ENCODE measurements around the gene STOML3.

STOML3 gene

GRCh38 chr13:39035204-39035603 lies 44.6 kb upstream of the STOML3 start:
- Histone ChIP-seq H3K4me3 (ENCODE audit: insufficient read depth in 1 of 2, low read depth in 1 of 2, low read length in 2 of 2) (peak overlapping the region in 1 of 2 experiments; percentile 98), H3K9me3 (ENCODE audit: control insufficient read depth, low read length) (no peaks in the 10 kb centered on the region), H2AFZ (ENCODE audit: low read depth, low read length) (no peak overlapping the region), H3K79me1 (replicated peaks; ENCODE audit: low read length, poor library complexity, severe bottlenecking) (peaks cover 16% of the 10 kb centered on the region), H2BK15ac (ENCODE audit: low read depth, poor library complexity, severe bottlenecking) (no peak overlapping the region), H3K27ac (ENCODE audit: low read length, poor library complexity, severe bottlenecking) (no peak overlapping the region), H3K4me1 (ENCODE audit: control insufficient read depth, insufficient read depth, low read depth, low read length) (peaks cover 2% of the 10 kb centered on the region), H4K8ac (ENCODE audit: low read length) (no peak overlapping the region), H2BK120ac (ENCODE audit: low read depth, low read length) (no peak overlapping the region), H3K36me3 (ENCODE audit: control insufficient read depth in 1 of 2, insufficient read depth in 2 of 2, low read depth in 1 of 2, low read length in 2 of 2) (peaks cover 0 to 8% of the 10 kb centered on the region in 2 experiments), H3K4me2 (ENCODE audit: low read length, poor library complexity, severe bottlenecking) (peak overlapping the region; percentile 63), H3K23ac (ENCODE audit: low read length in 2 of 2) (no peak overlapping the region), H3K27me3 (ENCODE audit: control insufficient read depth in 1 of 2, insufficient read depth in 1 of 2, low read length in 2 of 2) (no peaks in the 10 kb centered on the region), H3K9ac (ENCODE audit: low read length) (peak overlapping the region; percentile 92), H2AK5ac (ENCODE audit: low read length, severe bottlenecking) (no peak overlapping the region), H2BK12ac (ENCODE audit: low read length in 2 of 2) (no peak overlapping the region), H3K18ac (ENCODE audit: low read depth in 1 of 2, low read length in 2 of 2) (no peak overlapping the region), H3K4ac (ENCODE audit: low read depth in 1 of 2, low read length in 2 of 2) (no peak overlapping the region), H3K14ac (ENCODE audit: low read length in 2 of 2) (no peak overlapping the region), H2BK5ac (ENCODE audit: low read depth, low read length, poor library complexity, severe bottlenecking) (no peak overlapping the region), H4K91ac (ENCODE audit: low read length) (no peak overlapping the region)
- WGBS: 52% methylated on average over 2 of the region's 2 CpGs
- DNase-seq: no peak

- Histone ChIP-seq H3K23ac (ENCODE audit: low read length in 2 of 2) (no peak overlapping the region), H3K14ac (ENCODE audit: low read length in 2 of 2) (no peak overlapping the region), H3K4me3 (ENCODE audit: insufficient read depth in 1 of 2, low read depth in 1 of 2, low read length in 2 of 2) (no peak overlapping the region), H2AFZ (ENCODE audit: low read depth, low read length) (no peak overlapping the region), H4K8ac (ENCODE audit: low read length) (no peak overlapping the region), H3K79me1 (replicated peaks; ENCODE audit: low read length, poor library complexity, severe bottlenecking) (peaks cover 16% of the 10 kb centered on the region), H3K4me2 (ENCODE audit: low read length, poor library complexity, severe bottlenecking) (no peak overlapping the region), H3K4me1 (ENCODE audit: control insufficient read depth, insufficient read depth, low read depth, low read length) (peaks cover 2% of the 10 kb centered on the region), H3K27me3 (ENCODE audit: control insufficient read depth in 1 of 2, insufficient read depth in 1 of 2, low read length in 2 of 2) (no peaks in the 10 kb centered on the region), H3K4ac (ENCODE audit: low read depth in 1 of 2, low read length in 2 of 2) (no peak overlapping the region), H3K27ac (ENCODE audit: low read length, poor library complexity, severe bottlenecking) (no peak overlapping the region), H3K9me3 (ENCODE audit: control insufficient read depth, low read length) (no peaks in the 10 kb centered on the region), H3K9ac (ENCODE audit: low read length) (no peak overlapping the region), H4K91ac (ENCODE audit: low read length) (no peak overlapping the region), H2BK5ac (ENCODE audit: low read depth, low read length, poor library complexity, severe bottlenecking) (no peak overlapping the region), H3K18ac (ENCODE audit: low read depth in 1 of 2, low read length in 2 of 2) (no peak overlapping the region), H2BK120ac (ENCODE audit: low read depth, low read length) (no peak overlapping the region), H2BK15ac (ENCODE audit: low read depth, poor library complexity, severe bottlenecking) (no peak overlapping the region), H3K36me3 (ENCODE audit: control insufficient read depth in 1 of 2, insufficient read depth in 2 of 2, low read depth in 1 of 2, low read length in 2 of 2) (peaks cover 0 to 17% of the 10 kb centered on the region in 2 experiments), H2BK12ac (ENCODE audit: low read length in 2 of 2) (no peak overlapping the region), H2AK5ac (ENCODE audit: low read length, severe bottlenecking) (no peak overlapping the region)
- WGBS: 100% methylated on average over 1 of the region's 1 CpG
- no peak for DNase-seq
Measured at GRCh38 chr13:39034085-39034484, 43.5 kb upstream of the STOML3 start.

GRCh38 chr13:39032150-39032549 lies 41.5 kb upstream of the STOML3 start:
- no peak overlapping the region for H3K4me3 ChIP-seq (ENCODE audit: insufficient read depth in 1 of 2, low read depth in 1 of 2, low read length in 2 of 2)
- no peak overlapping the region for H2BK120ac ChIP-seq (ENCODE audit: low read depth, low read length)
- no peak overlapping the region for H2BK12ac ChIP-seq (ENCODE audit: low read length in 2 of 2)
- H3K9ac ChIP-seq (ENCODE audit: low read length): no peak overlapping the region
- peaks cover 3 to 36% of the 10 kb centered on the region in 2 experiments for H3K36me3 ChIP-seq (ENCODE audit: control insufficient read depth in 1 of 2, insufficient read depth in 2 of 2, low read depth in 1 of 2, low read length in 2 of 2)
- H3K4me1 ChIP-seq (ENCODE audit: control insufficient read depth, insufficient read depth, low read depth, low read length): no peaks in the 10 kb centered on the region
- no peak overlapping the region for H3K27ac ChIP-seq (ENCODE audit: low read length, poor library complexity, severe bottlenecking)
- H2AFZ ChIP-seq (ENCODE audit: low read depth, low read length): no peak overlapping the region
- H2BK5ac ChIP-seq (ENCODE audit: low read depth, low read length, poor library complexity, severe bottlenecking): no peak overlapping the region
- H3K4ac ChIP-seq (ENCODE audit: low read depth in 1 of 2, low read length in 2 of 2): no peak overlapping the region
- no peak overlapping the region for H2BK15ac ChIP-seq (ENCODE audit: low read depth, poor library complexity, severe bottlenecking)
- H3K79me1 ChIP-seq (replicated peaks; ENCODE audit: low read length, poor library complexity, severe bottlenecking): peaks cover 12% of the 10 kb centered on the region
- H4K8ac ChIP-seq (ENCODE audit: low read length): no peak overlapping the region
- no peak overlapping the region for H3K18ac ChIP-seq (ENCODE audit: low read depth in 1 of 2, low read length in 2 of 2)
- DNase-seq: no peak
- no peak overlapping the region for H3K4me2 ChIP-seq (ENCODE audit: low read length, poor library complexity, severe bottlenecking)
- no CpG with 5 or more reads among the region's 1 CpG for WGBS
- H4K91ac ChIP-seq (ENCODE audit: low read length): no peak overlapping the region
- H3K23ac ChIP-seq (ENCODE audit: low read length in 2 of 2): no peak overlapping the region
- no peak overlapping the region for H3K14ac ChIP-seq (ENCODE audit: low read length in 2 of 2)
- H2AK5ac ChIP-seq (ENCODE audit: low read length, severe bottlenecking): no peak overlapping the region
- H3K27me3 ChIP-seq (ENCODE audit: control insufficient read depth in 1 of 2, insufficient read depth in 1 of 2, low read length in 2 of 2): no peaks in the 10 kb centered on the region
- H3K9me3 ChIP-seq (ENCODE audit: control insufficient read depth, low read length): no peaks in the 10 kb centered on the region

DNA sequence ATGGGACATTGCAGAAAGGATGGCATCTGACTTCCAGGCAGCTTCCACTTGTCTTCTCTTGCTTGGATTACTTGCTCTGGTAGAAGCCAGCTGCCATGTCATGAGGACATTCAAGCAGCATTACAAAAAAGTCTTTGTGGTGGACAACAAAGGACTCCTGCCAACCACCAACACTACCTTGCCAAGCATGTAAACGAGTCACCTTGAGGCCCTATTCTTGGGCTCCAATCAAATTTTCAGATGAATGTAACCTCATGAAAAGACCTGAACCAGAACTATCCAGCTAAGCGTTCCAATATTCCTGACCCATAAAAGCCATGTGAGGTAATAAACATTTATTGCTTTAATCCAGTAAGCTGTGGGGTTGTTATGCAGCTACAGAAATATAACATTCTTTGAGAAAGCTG lies 34.8 kb upstream of the STOML3 start:
- Histone ChIP-seq H3K36me3 (ENCODE audit: control insufficient read depth in 1 of 2, insufficient read depth in 2 of 2, low read depth in 1 of 2, low read length in 2 of 2) (peaks cover 10 to 95% of the 10 kb centered on the region in 2 experiments), H4K8ac (ENCODE audit: low read length) (no peak overlapping the region), H3K4me1 (ENCODE audit: control insufficient read depth, insufficient read depth, low read depth, low read length) (no peaks in the 10 kb centered on the region), H2AK5ac (ENCODE audit: low read length, severe bottlenecking) (no peak overlapping the region), H3K14ac (ENCODE audit: low read length in 2 of 2) (no peak overlapping the region), H3K27ac (ENCODE audit: low read length, poor library complexity, severe bottlenecking) (no peak overlapping the region), H3K4ac (ENCODE audit: low read depth in 1 of 2, low read length in 2 of 2) (no peak overlapping the region), H2AFZ (ENCODE audit: low read depth, low read length) (no peak overlapping the region), H3K23ac (ENCODE audit: low read length in 2 of 2) (no peak overlapping the region), H4K91ac (ENCODE audit: low read length) (no peak overlapping the region), H3K79me1 (replicated peaks; ENCODE audit: low read length, poor library complexity, severe bottlenecking) (peaks cover 13% of the 10 kb centered on the region), H2BK120ac (ENCODE audit: low read depth, low read length) (no peak overlapping the region), H3K4me3 (ENCODE audit: insufficient read depth in 1 of 2, low read depth in 1 of 2, low read length in 2 of 2) (no peak overlapping the region), H2BK15ac (ENCODE audit: low read depth, poor library complexity, severe bottlenecking) (no peak overlapping the region), H3K27me3 (ENCODE audit: control insufficient read depth in 1 of 2, insufficient read depth in 1 of 2, low read length in 2 of 2) (no peaks in the 10 kb centered on the region), H3K4me2 (ENCODE audit: low read length, poor library complexity, severe bottlenecking) (no peak overlapping the region), H2BK12ac (ENCODE audit: low read length in 2 of 2) (no peak overlapping the region), H3K18ac (ENCODE audit: low read depth in 1 of 2, low read length in 2 of 2) (no peak overlapping the region), H3K9ac (ENCODE audit: low read length) (no peak overlapping the region), H2BK5ac (ENCODE audit: low read depth, low read length, poor library complexity, severe bottlenecking) (no peak overlapping the region), H3K9me3 (ENCODE audit: control insufficient read depth, low read length) (no peaks in the 10 kb centered on the region)
- DNase-seq: no peak
- WGBS: 100% methylated on average over 1 of the region's 2 CpGs
